Stimulated activated naive CD8-positive, alpha-beta T cell treated with anti-CD3 and anti-CD28 coated beads, Interleukin-15, Interleukin-2, amounts not matched to agents 100 U/mL and 50 U/mL, for 24 hours (primary cell): ENCODE data around the gene OLFML2B.
"Not testable (repeated sequence)": the region's sequence is repeated elsewhere in the genome, so short reads cannot be mapped to it uniquely, and the experiment has no call there.

Source experiments
- ATAC-seq: fragments of 150-1000 bp; cut with Tn5 transposase; one replicate; pipeline ENCODE4 v1.10.0; 2021
- DNase-seq: peaks from one replicate; pipeline ENCODE4 v3.0.0; 2021

Gene OLFML2B

DNA sequence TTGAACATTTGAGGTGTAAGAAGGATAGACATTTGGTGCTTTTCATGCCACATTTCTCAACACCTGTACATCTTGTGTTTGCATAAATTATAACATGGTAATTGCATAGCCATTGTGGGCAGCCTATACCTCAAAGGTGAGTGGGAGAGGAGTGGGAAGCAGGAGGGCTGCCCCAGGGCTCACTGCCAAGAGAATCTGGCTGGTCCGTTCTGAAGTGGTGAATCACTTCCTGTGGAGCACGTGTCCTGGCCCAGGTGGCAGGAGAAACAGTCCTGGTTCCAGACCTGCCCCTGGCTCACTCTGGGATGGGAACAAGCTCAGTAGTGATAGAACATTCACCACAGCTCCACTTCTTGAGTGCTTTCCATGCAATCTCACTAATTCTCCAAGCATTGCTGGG lies 11.6 kb upstream of the OLFML2B start:
- peak; percentile 10 for ATAC-seq
- peak; percentile 14 for DNase-seq

DNA sequence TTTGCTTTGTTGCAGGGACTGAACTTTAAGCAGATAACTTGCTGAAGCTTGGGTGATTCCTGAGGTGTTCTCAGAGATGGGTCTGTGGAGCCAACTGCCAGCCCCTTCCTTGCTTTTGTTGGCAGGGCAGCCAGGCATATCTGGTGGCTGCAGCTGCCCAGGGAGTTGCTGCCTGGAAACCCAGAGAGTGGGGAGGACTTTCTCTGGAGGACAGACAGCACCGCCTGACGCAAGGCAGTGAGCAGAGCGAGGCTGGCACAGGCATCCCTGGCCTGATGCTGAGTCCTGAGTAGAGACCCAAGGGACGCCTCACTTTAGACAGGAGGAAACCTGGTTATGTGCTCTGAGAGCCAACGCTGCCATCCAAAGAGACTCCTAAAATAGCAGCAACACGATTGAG lies 9.8 kb upstream of the OLFML2B start:
- ATAC-seq = no peak
- no peak for DNase-seq

DNA sequence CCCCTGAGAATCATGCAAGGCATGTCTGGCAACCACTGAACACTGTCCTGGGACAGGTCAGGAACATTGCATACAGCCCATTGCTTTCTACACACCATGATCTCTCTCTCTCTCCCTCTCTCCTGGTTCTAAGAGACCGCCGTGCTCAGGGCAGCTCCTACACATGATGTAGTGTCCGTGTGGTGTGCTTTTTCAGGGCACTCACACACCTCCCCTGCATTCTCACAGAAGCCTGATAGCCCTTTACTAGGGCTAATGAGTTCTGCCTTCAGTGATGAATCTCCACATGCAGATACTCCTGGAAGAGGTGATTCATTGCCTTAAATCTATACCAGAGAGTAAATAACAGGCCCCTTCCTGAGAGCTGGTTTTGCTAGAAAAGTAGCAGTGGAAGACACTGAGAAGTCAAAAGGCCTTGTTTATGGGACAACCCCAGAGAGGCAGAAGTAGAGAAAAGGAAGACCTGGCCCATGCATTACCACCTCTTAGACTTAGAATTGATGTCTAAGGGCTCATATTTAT lies 7.2 kb upstream of the OLFML2B start:
- DNase-seq = no peak

DNA sequence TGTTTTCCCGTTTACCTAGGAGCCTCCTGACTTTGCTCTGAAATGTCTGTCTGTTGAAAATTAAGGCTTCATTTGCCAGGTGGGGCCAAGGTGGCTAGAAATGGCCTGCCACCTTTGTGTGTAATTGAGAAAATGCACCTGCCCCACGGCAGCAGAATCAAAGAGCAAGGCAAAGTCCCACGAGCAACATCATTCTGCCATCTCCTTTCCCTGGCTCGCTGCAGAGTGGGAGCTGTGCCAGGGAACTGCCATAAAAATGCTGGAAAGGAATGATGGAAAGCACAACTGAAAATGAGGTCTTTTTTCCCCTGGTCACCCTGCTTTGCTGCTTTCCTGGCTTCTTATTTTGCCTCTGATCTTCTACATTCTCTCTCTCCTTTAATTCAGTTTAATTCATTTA lies 5.5 kb upstream of the OLFML2B start:
- ATAC-seq (no peak), DNase-seq (no peak)

More for the DNA sequence above, 7.2 kb upstream of the OLFML2B start:
- ATAC-seq = no peak

DNA sequence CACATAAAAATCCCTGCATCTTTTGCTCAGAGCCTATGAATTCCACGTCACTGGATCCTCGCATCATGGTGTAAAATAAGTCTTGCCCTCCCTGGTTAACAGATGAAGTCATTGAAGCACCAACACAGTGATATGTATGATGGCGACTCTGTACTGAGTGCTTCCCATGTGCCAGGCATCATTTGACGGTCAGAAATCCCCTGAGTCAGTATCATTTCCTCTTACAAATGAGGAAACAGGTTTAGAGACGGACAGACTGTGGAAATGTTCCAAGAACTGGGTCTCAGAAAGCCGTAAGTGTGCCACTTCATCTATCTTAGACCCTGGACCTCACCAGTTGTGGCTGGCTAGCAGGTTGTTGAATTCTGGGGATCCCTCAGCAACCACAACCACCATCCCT lies 5.1 kb upstream of the OLFML2B start:
- no peak for DNase-seq
- ATAC-seq = no peak

DNA sequence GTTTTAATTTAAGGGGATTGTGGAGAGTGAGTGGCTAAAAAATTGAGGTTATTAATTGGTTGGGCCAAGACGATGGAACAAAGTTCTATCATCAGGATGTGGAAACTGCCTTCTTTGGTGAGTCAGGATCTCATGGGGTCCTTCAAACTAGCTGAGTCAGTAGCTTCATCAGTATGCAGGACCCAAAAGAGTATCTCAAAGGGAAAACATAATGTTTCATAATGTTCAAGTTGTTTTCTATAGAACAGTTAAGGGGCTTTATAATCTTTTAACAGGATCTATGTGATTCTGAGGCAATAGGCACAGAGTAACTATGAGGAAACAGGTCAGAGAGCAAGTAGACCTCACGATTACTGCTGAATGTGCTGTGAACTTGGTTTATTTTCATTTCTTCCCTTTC lies 3.2 kb upstream of the OLFML2B start:
- no peak for ATAC-seq
- no peak for DNase-seq

DNA sequence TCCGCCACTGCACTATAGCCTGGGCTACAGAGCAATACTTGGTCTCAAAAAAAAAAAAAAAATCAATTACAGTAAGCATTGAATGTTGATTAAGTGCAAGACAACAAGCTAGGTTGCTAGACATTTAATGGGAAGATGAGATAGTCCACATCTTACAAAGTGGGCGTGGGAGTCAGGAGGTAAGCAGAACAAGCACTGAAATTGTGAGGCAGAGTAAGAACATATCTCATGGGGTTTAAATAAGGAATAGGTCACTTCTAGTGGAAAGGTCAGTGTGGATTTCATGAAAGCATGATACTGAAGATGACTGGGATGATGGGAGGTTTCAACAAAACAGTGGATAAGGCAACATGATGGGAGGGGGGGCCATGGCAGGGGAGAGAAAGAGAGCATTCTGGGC lies 1.9 kb upstream of the OLFML2B start:
- ATAC-seq (no peak), DNase-seq (no peak)

DNA sequence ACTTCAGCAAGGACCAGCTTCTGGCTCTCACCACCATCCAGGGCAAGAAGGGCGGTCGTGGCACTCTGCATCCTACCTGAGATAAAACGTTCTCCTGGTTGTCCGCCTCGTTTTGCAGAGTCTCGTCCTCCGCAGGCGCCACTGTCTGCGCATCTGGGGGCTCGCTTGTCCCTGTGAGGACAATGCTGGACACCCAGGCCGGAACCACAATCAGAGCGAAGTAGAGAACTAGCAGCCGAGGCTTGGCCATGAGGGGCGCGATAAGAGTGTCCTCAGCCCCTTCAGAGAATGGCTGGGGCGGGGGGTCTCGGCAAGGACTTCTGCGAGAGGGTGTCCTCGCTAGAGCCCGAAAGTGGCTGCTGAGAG lies 505 bp downstream of the OLFML2B start:
- ATAC-seq (no peak), DNase-seq (no peak)

DNA sequence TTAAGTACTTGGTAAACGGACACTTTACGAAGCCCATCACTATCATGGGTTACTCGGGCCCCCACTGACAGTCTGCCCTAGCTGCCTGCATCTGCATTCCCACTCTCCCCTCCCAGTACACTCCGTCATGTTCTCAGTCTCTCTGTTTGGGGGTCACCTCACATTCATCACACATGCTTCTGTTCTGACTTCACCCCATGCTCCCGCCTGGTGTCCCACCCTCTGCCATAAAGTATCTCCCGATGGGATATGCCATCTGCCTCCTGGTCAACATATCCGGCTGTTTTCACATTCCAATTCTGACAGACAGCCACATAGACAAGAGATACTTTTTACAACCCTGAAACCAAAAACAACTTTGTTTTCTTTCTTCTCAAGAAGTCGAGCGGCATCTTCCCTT lies 1.0 kb downstream of the OLFML2B start:
- DNase-seq = no peak
- no peak for ATAC-seq

DNA sequence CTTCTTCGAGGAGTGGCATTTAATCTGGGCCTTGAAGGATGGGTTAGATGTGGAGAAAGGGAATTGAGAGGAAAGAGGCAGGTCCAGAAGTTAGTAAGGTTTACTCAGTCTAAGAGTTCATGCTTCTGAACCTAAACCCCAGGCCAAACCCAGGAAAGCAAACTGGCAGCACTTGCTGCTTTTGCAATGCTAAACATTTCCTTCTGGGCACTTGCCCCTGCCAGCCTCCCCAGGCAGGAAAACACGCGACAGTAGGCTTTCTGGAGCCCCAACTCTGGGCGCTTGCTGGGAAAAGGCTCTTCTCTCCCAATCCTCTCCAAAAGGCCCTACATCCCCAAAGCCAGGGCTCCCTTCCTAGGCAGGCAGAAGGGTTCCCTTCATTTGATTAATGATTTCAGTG lies 2.5 kb downstream of the OLFML2B start:
- ATAC-seq = no peak

DNA sequence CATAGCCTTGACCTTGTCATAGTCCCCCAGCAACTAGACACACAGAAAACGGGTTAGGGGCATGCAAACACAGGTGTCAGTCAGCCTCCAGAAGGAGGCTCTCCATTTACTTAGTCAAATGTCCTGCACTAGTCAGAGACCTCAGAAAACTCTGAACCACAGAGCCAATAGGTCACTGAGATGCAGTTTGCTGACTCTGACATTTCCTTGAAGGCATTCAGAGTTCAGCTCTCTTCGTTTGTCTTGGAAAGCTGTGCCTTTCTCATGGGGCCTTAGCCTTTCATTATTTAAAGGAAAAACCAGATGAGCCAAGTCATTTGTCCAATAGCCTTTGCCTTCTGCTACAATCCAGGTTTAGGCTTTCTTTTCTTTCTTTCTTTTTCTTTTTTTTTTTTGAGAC lies 3.5 kb downstream of the OLFML2B start:
- DNase-seq (no peak), ATAC-seq (no peak)

More for the DNA sequence above, 2.5 kb downstream of the OLFML2B start:
- DNase-seq = no peak

DNA sequence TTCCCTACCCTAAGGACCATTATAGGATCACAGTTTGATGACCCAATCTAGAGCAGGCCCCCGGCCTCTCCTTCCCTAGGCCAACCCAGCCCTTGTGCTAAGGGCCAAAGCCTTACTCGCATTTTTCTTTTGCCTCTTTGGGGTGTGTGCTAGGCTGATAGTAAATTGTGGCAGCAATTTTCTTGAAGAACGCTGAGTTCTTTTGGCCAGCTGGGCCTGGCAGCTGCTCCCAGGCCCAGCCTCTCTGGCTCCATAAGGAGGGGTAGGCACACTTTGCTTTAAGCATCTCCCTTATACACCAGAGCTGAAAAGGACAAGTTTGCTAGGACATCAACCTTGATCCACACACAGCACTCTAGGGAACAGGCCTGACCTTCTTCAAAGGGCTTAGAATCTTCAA lies 4.2 kb downstream of the OLFML2B start:
- no peak for DNase-seq
- no peak for ATAC-seq

DNA sequence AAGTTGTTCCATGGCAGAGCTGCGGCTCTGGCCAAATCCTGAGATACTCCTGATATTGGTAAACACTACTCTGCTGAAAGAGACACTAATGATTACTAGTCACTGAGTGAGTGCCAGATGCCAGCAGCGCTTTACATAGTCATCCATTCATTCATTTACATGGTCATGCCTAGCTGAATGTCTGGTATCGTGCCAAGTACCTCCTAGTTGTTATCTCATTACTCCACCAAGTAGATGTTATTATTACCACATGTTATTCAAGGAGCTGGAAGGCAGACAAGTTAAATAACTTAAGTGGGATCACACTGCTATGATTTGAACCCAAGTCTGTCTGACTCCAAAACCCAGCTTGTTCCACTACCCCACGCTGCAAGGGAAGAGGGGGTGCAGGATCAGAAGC lies 4.7 kb downstream of the OLFML2B start:
- no peak for DNase-seq
- ATAC-seq = no peak

DNA sequence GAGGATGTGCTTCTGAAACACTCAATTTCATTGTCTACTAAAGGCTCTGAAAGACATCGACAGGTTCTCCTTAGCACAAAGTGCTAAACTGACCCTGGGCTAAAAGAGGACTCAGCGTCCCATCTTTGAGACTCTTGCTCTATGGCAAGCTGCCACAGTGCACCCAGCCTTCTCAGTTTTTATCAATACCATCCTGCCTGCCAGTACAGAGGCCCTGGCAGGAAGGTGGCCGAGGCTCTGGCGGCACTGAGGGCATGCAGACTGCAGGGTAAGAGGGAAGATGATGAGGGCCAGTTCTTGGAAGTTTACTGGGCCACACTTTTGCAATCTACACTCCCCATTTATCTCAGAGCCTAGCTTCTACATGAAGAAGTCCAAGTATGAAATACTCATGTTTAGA lies 5.3 kb downstream of the OLFML2B start:
- ATAC-seq (no peak), DNase-seq (no peak)

DNA sequence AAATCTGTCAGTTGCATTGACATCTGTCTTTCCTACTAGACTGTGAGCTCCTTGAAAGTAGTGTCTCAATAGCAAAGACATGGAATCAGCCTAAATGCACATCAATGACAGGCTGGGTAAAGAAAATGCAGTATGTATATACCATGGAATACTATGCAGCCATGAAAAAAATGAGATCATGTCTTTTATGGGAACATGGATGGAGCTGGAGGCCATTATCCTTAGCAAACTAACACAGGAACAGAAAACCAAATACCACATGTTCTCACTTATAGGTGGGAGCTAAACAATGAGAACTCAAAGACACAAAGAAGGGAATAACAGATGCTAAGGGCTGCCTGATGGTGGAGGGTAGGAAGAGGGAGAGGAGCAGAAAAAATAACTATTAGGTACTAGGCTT lies 5.9 kb downstream of the OLFML2B start:
- not testable (repeated sequence) for ATAC-seq, DNase-seq

DNA sequence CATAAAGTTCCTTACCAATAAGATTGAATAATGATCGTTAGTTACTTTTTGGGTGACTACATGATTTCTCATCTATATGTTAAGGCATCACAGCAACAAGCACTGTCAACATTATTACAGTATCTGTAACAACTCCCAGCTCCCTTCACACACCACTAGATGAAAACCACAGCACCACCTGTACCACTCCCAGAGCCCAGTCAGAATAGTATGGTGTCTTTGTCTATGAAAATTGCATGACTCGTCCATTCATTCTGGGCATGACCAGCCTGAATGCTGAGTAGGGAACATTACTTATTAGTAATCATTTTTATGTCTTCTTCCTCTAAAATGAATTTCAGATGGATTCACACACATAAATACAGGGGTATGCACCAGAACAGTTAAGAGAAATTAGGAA lies 7.0 kb downstream of the OLFML2B start:
- ATAC-seq = peak; percentile 23

DNA sequence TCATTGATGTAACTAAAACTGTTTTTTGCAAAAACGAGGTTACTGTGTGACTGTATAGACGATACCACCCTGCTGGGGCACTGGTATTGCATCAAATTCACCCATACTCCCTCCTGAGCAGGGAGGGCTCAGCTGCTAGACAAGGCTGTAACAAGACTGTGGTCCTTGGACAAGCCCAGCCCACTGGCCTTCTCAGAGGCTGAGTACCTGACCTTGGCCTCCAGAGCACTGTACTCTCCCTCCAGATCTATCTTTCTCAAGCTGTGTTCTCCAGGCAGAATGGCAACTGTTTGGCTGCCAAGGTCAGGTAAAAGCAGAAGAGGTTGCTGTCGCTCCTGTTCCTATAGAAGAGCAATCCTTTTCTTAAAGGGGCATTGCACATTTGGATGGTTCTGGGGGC lies 8.5 kb downstream of the OLFML2B start:
- DNase-seq (no peak), ATAC-seq (no peak)

More for the DNA sequence above, 7.0 kb downstream of the OLFML2B start:
- DNase-seq = no peak

DNA sequence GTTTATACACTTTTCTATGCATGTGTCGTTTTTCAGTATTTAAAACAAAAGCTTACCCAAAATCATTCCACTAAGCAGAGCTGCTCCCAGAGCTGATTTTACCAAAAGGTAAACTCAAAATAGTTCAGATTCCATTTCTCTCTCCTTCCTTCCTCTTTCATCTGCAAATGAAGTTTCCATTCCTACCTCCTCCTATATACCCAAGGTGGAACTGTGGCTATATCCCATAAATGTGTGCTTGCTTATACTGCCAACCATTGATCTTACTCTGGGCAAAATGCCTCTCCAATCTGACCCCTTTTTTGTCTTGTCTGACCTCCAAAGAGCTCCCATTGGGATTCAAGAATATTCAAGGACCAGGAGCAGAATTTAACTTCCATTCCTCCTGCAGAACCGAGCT lies 9.5 kb downstream of the OLFML2B start:
- no peak for DNase-seq

DNA sequence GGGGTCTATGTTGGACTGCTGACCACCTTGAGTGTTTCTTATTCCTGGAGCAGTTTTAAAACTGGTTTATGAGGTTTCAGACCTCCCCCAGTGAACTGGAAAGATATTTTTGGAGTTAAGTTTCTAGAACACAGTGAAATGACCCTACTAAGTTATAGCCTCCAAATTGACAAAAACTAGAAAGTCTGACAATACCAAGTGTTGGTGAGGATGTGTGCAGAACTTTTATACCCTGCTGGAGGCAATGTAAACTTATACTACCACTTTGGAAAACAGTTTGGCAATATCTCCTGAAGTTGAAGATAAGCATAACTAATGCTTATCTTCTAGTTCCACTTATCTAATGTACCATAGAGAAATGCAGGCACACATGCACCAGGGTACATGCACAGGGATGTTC lies 10.4 kb downstream of the OLFML2B start:
- no peak for DNase-seq
- ATAC-seq = no peak

More for the DNA sequence above, 9.5 kb downstream of the OLFML2B start:
- ATAC-seq = no peak

DNA sequence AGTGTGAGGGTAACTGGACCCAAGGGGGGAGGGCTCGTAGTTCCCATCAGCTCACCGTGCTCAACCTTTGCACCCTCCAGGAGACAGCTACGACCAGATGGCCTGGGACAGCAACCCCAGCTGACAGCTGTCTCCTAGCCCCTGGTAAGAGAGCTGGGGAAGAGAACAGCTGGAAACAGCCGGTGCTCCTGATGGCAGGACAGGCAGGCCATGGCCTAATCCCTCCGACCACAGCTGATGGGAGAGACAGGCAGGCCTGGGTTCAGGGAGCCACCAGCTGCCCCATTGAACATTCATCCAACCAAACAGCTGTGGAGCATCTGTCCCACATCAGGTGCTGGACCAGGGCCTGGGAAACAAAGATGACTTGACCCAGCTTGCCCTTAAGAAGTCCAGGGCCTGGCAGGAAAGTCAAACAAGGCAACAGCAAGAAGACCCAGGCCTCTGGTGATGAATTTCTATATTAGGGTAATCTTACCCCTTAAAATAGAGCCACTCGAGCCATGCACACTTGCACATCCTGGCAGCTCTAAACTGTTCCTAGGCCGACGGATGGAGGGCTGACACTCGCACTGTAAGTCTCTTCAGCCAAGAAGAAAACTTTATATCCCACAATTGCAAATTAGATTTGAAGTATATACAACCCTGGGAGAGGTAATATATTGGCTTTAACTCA lies 12.2 kb downstream of the OLFML2B start:
- no peak for DNase-seq
- ATAC-seq = no peak

DNA sequence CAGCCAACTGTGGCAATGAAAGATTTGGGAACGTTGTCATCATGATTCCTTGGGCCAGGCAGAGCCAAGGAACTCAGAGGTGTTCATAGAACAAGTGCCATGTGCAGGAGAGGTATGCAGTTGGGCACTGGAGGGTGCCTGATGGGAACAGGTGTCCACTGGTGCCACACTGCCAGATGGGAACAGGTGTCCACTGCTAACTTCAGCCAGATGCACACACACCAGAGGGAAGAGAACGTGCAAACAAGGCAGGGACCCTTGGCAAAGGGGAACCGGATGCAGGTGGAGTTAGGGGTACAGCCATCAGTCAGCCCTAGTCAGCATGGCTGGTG lies 13.5 kb downstream of the OLFML2B start:
- ATAC-seq (no peak), DNase-seq (no peak)

DNA sequence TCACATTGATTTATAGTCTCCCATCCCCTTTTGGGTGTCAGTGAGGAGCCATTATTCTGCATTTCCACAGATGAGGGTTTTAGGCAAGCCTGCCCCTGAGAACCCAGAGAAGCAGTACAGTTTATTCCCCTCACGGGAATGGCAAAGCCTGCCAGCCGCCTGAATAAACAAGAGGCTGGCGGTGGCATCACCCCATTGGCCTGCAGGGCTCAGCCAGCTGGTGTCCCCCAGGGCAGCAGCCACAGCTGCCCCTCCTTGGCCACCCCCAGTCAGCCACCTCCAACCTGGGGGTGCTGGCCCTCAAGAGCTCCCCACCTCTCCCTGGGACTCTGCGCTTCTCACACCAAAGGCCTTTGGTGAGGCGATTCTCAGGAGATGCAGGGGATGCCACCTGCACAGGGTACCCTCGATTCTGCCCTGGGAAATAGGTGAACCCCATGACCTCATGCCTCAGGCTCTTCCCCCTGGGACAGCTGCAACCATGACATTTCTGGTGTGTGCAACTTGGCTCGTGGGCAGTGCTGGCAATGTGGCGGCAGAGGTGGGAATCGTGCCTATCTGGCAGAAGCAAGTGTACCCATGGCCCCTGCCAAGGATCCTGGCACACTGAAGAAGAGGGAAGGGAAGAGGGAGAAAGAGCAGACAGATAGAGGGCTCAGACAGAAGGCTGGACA lies 14.0 kb downstream of the OLFML2B start:
- DNase-seq = no peak
- ATAC-seq = no peak

DNA sequence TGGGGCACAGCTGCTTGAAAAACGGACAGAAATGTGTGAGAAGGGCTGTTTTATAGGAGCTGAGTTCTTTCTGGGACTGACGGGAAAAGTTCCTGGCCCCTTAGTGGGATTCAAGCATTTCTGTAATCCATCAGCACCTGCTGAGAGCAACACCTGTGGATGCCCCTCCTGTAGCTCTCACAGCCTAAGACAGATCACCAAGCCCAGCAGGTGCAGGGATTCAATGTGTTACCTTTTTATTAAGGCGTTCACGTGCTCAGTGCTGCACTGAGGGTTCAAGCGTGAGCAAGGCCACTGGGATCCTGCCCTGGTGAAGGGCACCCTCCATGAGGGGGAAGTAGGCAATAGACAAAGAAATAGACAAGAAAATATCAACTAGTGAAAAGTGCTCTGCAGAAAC lies 14.9 kb downstream of the OLFML2B start:
- DNase-seq (no peak), ATAC-seq (no peak)

DNA sequence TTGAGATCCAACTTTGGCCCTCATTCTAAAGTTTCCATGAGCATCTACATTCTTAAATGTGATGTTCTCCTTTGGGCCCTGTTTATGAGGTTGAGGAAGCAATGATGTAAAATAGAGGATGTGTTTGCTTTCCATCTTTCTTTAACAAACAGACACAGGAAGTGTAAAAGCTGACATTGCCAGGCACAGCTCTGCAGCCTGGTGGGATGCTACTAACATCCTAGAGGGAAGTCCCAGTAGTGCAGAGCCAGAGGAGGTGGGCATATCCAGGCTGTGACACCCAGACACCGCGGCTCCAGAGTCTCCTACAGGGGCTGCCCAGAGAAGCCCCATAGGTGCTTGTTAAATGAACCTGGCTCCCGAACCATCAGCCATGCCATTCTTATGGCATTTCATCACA lies 16.2 kb downstream of the OLFML2B start:
- ATAC-seq (no peak), DNase-seq (no peak)
